HepG2 (cell line): ENCODE data around the gene ARHGEF6. TPM values are rescaled to one million over a fixed set of nuclear protein-coding genes. Genes with fewer than 3 reads are reported as not detected.

Experiments
- ATAC-seq: fragments of 200-7000 bp; cut with Tn5 transposase; 3 replicates; pipeline ENCODE4 v1.9.1; 2020; ENCODE audit warnings: mild to moderate bottlenecking, moderate library complexity
- BruUV-seq: library from RNA; stranded (reverse); fragments of 400-500 nt; replicated peaks from 2 replicates; lab custom pipeline; 2021; lab: Mats Ljungman, UMichigan
- CTCF ChIA-PET: fragments of 300-600 bp; formaldehyde crosslinking; extraction: SDS; loops from one replicate; lab custom pipeline; 2021; ENCODE audit warnings: low total read pairs, inconsistent platforms, low intra/inter-chr PET ratio; lab: Yijun Ruan, JAX
- POLR2A ChIA-PET: fragments of 350-600 bp; sonication (Branson Sonifier 250); formaldehyde crosslinking; loops from one replicate; lab custom pipeline; 2020; ENCODE audit warnings: antibody characterized with exemption, inconsistent platforms; lab: Yijun Ruan, JAX
- DNase-seq: peaks from one replicate; pipeline ENCODE4 v3.0.0-alpha.2; 2015; ENCODE audit warnings: low spot score
- FAIRE-seq: peaks from 3 replicates; lab custom pipeline; 2011; peaks lifted over from hg19 to GRCh38; lab: Jason Lieb, UNC
- H2AFZ ChIP-seq: one replicate; pipeline ENCODE4 v1.6.1; 2011; ENCODE audit warnings: low read length, inconsistent platforms
- H3K27ac ChIP-seq: fragments of 300-600 bp; 3 replicates; pipeline ENCODE4 v1.8.0; 2011; ENCODE audit warnings: mixed run types, mild to moderate bottlenecking, mixed read lengths, low read length, inconsistent platforms; ENCODE audit not compliant: insufficient read depth; ENCODE audit errors: extremely low read length
- H3K27me3 ChIP-seq, 2 experiments: fragments of 200-600 bp in 1 of 2; 2 replicates in 1 of 2; 3 replicates in 1 of 2; pipeline versions ENCODE4 v1.6.0 to v1.8.0; 2011; ENCODE audit warnings: low read length in 2 of 2, mild to moderate bottlenecking in 2 of 2, moderate library complexity in 2 of 2, inconsistent platforms in 1 of 2; ENCODE audit not compliant: insufficient read depth in 2 of 2, control insufficient read depth in 1 of 2
- H3K36me3 ChIP-seq, 2 experiments: fragments of 200-600 bp in 1 of 2; replicated peaks in 1 of 2; 2 replicates in 1 of 2; 3 replicates in 1 of 2; pipeline versions ENCODE4 v1.5.1 to v1.8.0; 2011; ENCODE audit warnings: low read length in 2 of 2, inconsistent platforms in 1 of 2; ENCODE audit not compliant: insufficient read depth in 2 of 2, control insufficient read depth in 1 of 2
- H3K4me1 ChIP-seq: 2 replicates; pipeline ENCODE4 v1.5.1; 2012; ENCODE audit warnings: low read length, inconsistent platforms; ENCODE audit not compliant: insufficient read depth
- H3K4me2 ChIP-seq: 2 replicates; pipeline ENCODE4 v1.6.0; 2011; ENCODE audit warnings: low read depth, low read length, inconsistent platforms
- H3K4me3 ChIP-seq, 3 experiments: fragments of 200-600 bp in 1 of 3; sonication (generic), shearing (Covaris generic) in 1 of 3; replicated peaks in 1 of 3; 2 replicates each; pipeline ENCODE4 v1.5.1; 2011 to 2016; ENCODE audit warnings: low read length in 3 of 3, inconsistent platforms in 2 of 3, low read depth in 2 of 3, mild to moderate bottlenecking in 2 of 3, control low read depth in 1 of 3, mixed read lengths in 1 of 3; ENCODE audit not compliant: insufficient read depth in 1 of 3
- H3K79me2 ChIP-seq: one replicate; pipeline ENCODE4 v1.6.1; 2011; ENCODE audit warnings: low read length, inconsistent platforms; ENCODE audit not compliant: insufficient read depth
- H3K9ac ChIP-seq: 2 replicates; pipeline ENCODE4 v1.6.0; 2011; ENCODE audit warnings: mild to moderate bottlenecking, low read depth, low read length, inconsistent platforms; ENCODE audit not compliant: insufficient read depth
- H3K9me3 ChIP-seq: 2 replicates; pipeline ENCODE4 v1.5.1; 2012; ENCODE audit warnings: mild to moderate bottlenecking, low read length
- H4K20me1 ChIP-seq: 2 replicates; pipeline ENCODE4 v1.6.0; 2011; ENCODE audit warnings: inconsistent platforms, mild to moderate bottlenecking, low read length, moderate library complexity; ENCODE audit not compliant: insufficient read depth
- CHCHD3 ChIP-seq: sonication (generic); formaldehyde crosslinking; IDR thresholded peaks from 2 replicates; pipeline ENCODE4 v1.8.0; 2022; ENCODE audit warnings: mild to moderate bottlenecking, missing genetic modification reagents, moderate library complexity
- CREB1 ChIP-seq, 2 experiments: fragments of 450-650 bp in 1 of 2; IDR thresholded peaks; 2 replicates each; pipeline ENCODE4 v1.6.1; 2016 to 2017; ENCODE audit warnings: control low read depth in 1 of 2, mild to moderate bottlenecking in 1 of 2, missing compliant biosample characterization in 1 of 2, missing genetic modification characterization in 1 of 2
- DR1 ChIP-seq: sonication (generic); formaldehyde crosslinking; IDR thresholded peaks from 2 replicates; pipeline ENCODE4 v1.8.0; 2021; ENCODE audit warnings: mild to moderate bottlenecking, missing genetic modification reagents, inconsistent platforms
- ETV6 ChIP-seq: sonication (generic); formaldehyde crosslinking; conservative IDR thresholded peaks from 2 replicates; pipeline ENCODE4 v1.4.0; 2020; ENCODE audit warnings: missing genetic modification reagents
- GPN1 ChIP-seq: sonication (generic); formaldehyde crosslinking; IDR thresholded peaks from 2 replicates; pipeline ENCODE4 v1.5.1; 2020; ENCODE audit warnings: missing genetic modification reagents, borderline replicate concordance
- HES4 ChIP-seq: sonication (generic); formaldehyde crosslinking; IDR thresholded peaks from 2 replicates; pipeline ENCODE4 v1.9.0; 2021; ENCODE audit warnings: mild to moderate bottlenecking, missing genetic modification reagents, borderline replicate concordance
- JUND ChIP-seq: sonication (generic); formaldehyde crosslinking; IDR thresholded peaks from 2 replicates; pipeline ENCODE4 v1.8.0; 2022; ENCODE audit warnings: mild to moderate bottlenecking, missing genetic modification reagents
- MYC ChIP-seq: sonication (generic); formaldehyde crosslinking; IDR thresholded peaks from 2 replicates; pipeline ENCODE4 v1.9.0; 2021; ENCODE audit warnings: missing genetic modification reagents, borderline replicate concordance
- NFE2 ChIP-seq: sonication (generic); formaldehyde crosslinking; IDR thresholded peaks from 2 replicates; pipeline ENCODE4 v1.4.0; 2020; ENCODE audit warnings: missing genetic modification reagents
- PCBP1 ChIP-seq: fragments of 200-400 bp; formaldehyde crosslinking; IDR thresholded peaks from 2 replicates; pipeline ENCODE4 v1.6.1; 2017; ENCODE audit warnings: mild to moderate bottlenecking, low read depth, low read length, borderline replicate concordance
- SMC3 ChIP-seq: IDR thresholded peaks from 2 replicates; pipeline ENCODE4 v1.6.1; 2011; ENCODE audit warnings: low read length, improper control_type of control experiment
- SRSF1 ChIP-seq: fragments of 200-400 bp; formaldehyde crosslinking; optimal IDR thresholded peaks from 2 replicates; pipeline ENCODE3; 2017; ENCODE audit warnings: mild to moderate bottlenecking, low read depth, low read length, moderate library complexity
- ZNF607 ChIP-seq: sonication (generic); formaldehyde crosslinking; IDR thresholded peaks from 2 replicates; pipeline ENCODE4 v1.5.1; 2020; ENCODE audit warnings: missing genetic modification reagents, mild to moderate bottlenecking, borderline replicate concordance
- ZNF75D ChIP-seq: sonication (generic); formaldehyde crosslinking; IDR thresholded peaks from 2 replicates; pipeline ENCODE4 v1.8.1; 2023; ENCODE audit warnings: missing genetic modification reagents, mild to moderate bottlenecking, borderline replicate concordance
- ZZZ3 ChIP-seq: sonication (generic); formaldehyde crosslinking; IDR thresholded peaks from 2 replicates; pipeline ENCODE4 v1.4.0; 2020; ENCODE audit warnings: missing genetic modification reagents, mild to moderate bottlenecking, borderline replicate concordance
- WGBS: methylation state at CpG from one replicate; pipeline ENCODE4 v1.1.6; 2017; ENCODE audit warnings: low lambda C conversion rate; 5-methylcytosine and 5-hydroxymethylcytosine counted together
- in situ Hi-C: cut with HindIII; loops from 2 replicates; pipeline ENCODE4 v1.10.0; 2017; ENCODE audit warnings: low pct_unique_long_range_greater_than_20kb; ENCODE audit not compliant: extremely low pct_ligation_motif_present
- intact Hi-C: fragments of 100-400 bp; cut with micrococcal nuclease; formaldehyde crosslinking; loops from one replicate; pipeline ENCODE4 v1.10.0; 2022; ENCODE audit not compliant: unreplicated experiment
- polyA plus RNA-seq, 8 experiments: library from polyadenylated mRNA; depleted of rRNA in 3 of 8; stranded (reverse) in 7 of 8; unstranded in 1 of 8; fragments of >200 nt; fragmentation: Illumina TruSeq in 4 of 8; extraction: Trizol in 4 of 8; gene quantifications; 2 replicates each; pipeline versions ENCODE4 v1.2.1 to v1.2.3, GENCODE V29; 2011 to 2016; ENCODE audit warnings: low read depth in 4 of 8, missing spikeins in 1 of 8, mixed read lengths in 1 of 8; ENCODE audit not compliant: insufficient read depth in 1 of 8
- total RNA-seq, 5 experiments: library from RNA; depleted of rRNA; stranded (reverse); fragments of >200 nt; fragmentation: Illumina TruSeq; extraction: Trizol; gene quantifications; 2 replicates each; pipeline ENCODE4 v1.2.3, GENCODE V29; 2016; ENCODE audit warnings: low read depth in 1 of 5
- TF ChIP-seq, protein P1 (sequence below): IDR thresholded peaks from 2 replicates; pipeline ENCODE4 v1.6.1; 2016; ENCODE audit warnings: mild to moderate bottlenecking

Gene ARHGEF6
- total and polyA plus RNA-seq, 2 of the 13 experiments (the other 11 are each of a cell fraction or from before 2014, with no cell fraction given), result 0.03 TPM; not detected in 1

DNA sequence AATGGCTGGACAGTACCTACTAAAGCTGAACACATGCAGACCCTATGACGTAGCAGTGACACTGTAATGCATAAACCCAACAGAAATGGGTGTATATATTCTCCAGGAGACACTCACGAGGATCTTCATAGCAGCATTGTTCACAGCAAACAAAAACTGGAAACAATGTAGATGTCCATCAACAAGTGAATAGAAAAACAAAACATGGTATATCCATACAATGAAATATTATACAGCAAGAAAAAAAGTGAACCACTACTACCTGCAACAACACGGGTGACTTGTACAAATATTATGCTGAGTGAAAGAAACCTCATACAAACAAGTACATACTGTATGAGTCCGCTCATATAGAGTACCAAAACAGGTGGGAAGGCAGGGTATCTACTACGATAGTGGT is 16.5 kb downstream of the ARHGEF6 start:
- BruUV-seq, result no TSS peak
- Histone ChIP-seq H3K9ac (no peak overlapping the region), H4K20me1 (no peaks in the 10 kb centered on the region), H3K9me3 (no peaks in the 10 kb centered on the region), H3K4me3 (no peak overlapping the region), H3K79me2 (no peaks in the 10 kb centered on the region), H3K4me2 (no peak overlapping the region), H3K36me3 (no peaks in the 10 kb centered on the region), H3K4me1 (no peaks in the 10 kb centered on the region), H2AFZ (no peak overlapping the region), H3K27ac (no peak overlapping the region), H3K27me3 (no peaks in the 10 kb centered on the region; a peak in 1 of 5 replicates)
- intact Hi-C loops (no loop called here), in situ Hi-C loops (no loop called here)
- DNase-seq, result no peak
- CTCF ChIA-PET, result no interaction called here
- no peak for ATAC-seq
- 11% methylated on average over 4 of the region's 5 CpGs for WGBS
- TF ChIP-seq ZNF75D (CRISPR knock-in tag), result no peak
- TF ChIP-seq SMC3, result no peak
- no peak for TF ChIP-seq HES4 (CRISPR knock-in tag)
- TF ChIP-seq CREB1 (IDR thresholded peaks at IDR 0.05), result 0 out of 2 replicates have a peak, but pooled peaks have one; percentile 28
- TF ChIP-seq CREB1 (CRISPR knock-in tag; IDR thresholded peaks at IDR 0.05), result no peak
- no peak for TF ChIP-seq ZZZ3 (CRISPR knock-in tag)
- POLR2A ChIA-PET, result no interaction called here
- no peak for FAIRE-seq

DNA sequence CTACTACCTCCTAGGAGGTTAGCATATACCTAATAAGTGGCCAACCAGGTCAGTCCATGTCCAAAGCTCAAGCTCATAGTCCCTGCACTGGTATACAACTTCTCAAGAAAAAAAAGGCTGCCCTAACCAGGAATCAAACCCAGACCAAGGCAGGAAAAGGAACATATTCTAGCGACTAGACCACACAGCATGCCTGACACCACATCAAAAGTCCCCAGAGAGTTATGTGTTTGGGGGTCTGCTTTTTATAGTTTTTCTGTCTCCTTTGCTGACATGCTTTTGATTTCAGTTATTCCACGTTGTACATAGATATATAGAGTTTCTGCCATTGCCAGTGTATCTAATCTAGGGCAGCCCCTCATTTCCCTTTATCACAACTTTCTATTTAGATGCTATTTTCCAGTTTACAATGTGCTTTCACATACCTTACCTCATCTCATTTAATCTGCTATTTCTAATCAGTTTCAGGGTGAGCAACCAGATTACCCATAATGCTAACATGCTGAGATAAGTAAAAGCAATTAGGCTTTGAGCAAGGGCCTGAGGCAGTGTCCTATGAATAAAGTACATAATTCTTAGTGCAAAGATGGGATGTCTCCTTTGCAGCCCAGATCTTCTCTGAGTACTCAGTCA is 17.8 kb downstream of the ARHGEF6 start:
- Histone ChIP-seq H3K27me3 (no peaks in the 10 kb centered on the region; a peak in 1 of 5 replicates), H3K9me3 (no peaks in the 10 kb centered on the region), H3K27ac (no peak overlapping the region), H3K4me1 (no peaks in the 10 kb centered on the region), H2AFZ (no peak overlapping the region), H3K79me2 (no peaks in the 10 kb centered on the region), H3K36me3 (no peaks in the 10 kb centered on the region), H3K4me3 (no peak overlapping the region), H4K20me1 (no peaks in the 10 kb centered on the region), H3K9ac (no peak overlapping the region), H3K4me2 (no peak overlapping the region)
- intact Hi-C loops (no loop called here), in situ Hi-C loops (no loop called here)
- no TSS peak for BruUV-seq
- no peak for DNase-seq
- 10% methylated on average over 2 of the region's 2 CpGs for WGBS
- POLR2A ChIA-PET, result no interaction called here
- no peak for ATAC-seq
- FAIRE-seq, result no peak
- CTCF ChIA-PET, result no interaction called here
- TF ChIP-seq ZZZ3 (CRISPR knock-in tag), result no peak
- TF ChIP-seq SRSF1, result no peak
- TF ChIP-seq GPN1 (CRISPR knock-in tag), result no peak
- TF ChIP-seq PCBP1, result no peak
- TF ChIP-seq, protein P1, sequence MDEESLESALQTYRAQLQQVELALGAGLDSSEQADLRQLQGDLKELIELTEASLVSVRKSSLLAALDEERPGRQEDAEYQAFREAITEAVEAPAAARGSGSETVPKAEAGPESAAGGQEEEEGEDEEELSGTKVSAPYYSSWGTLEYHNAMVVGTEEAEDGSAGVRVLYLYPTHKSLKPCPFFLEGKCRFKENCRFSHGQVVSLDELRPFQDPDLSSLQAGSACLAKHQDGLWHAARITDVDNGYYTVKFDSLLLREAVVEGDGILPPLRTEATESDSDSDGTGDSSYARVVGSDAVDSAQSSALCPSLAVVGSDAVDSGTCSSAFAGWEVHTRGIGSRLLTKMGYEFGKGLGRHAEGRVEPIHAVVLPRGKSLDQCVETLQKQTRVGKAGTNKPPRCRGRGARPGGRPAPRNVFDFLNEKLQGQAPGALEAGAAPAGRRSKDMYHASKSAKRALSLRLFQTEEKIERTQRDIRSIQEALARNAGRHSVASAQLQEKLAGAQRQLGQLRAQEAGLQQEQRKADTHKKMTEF, result no peak
- no peak for TF ChIP-seq NFE2 (CRISPR knock-in tag)
- TF ChIP-seq ETV6, result no peak
- no peak for TF ChIP-seq JUND (CRISPR knock-in tag)
- no peak for TF ChIP-seq MYC
- no peak for TF ChIP-seq ZNF607 (CRISPR knock-in tag)
- TF ChIP-seq DR1 (CRISPR knock-in tag), result no peak
- TF ChIP-seq CHCHD3 (CRISPR knock-in tag), result no peak
